ENCODE data around the gene HLA-E. TPM values are rescaled to one million over a fixed set of nuclear protein-coding genes. Genes with fewer than 3 reads are reported as not detected.

The HLA-E gene
- total and polyA plus RNA-seq, 10 of the 15 experiments (the other 5 are each of a cell fraction or from before 2014, with no cell fraction given), result 35.1 to 483 (median 267) TPM

- TF ChIP-seq PAX5 (IDR thresholded peaks at IDR 0.05; ENCODE audit: borderline replicate concordance, low read depth, low read length) (no peak), POLR2AphosphoS2 (IDR thresholded peaks at IDR 0.05; ENCODE audit: low read depth, low read length) (no peak), ZNF687 (IDR thresholded peaks at IDR 0.05) (no peak), POLR2AphosphoS5 (IDR thresholded peaks at IDR 0.05; ENCODE audit: low read length) (0 out of 2 replicates have a peak, but pooled peaks have one; percentile 56), ZNF592 (IDR thresholded peaks at IDR 0.05) (0 out of 2 replicates have a peak, but pooled peaks have one; percentile 22), SRF (IDR thresholded peaks at IDR 0.05; ENCODE audit: low read depth in 2 of 2, low read length in 2 of 2) (no peak), MTA3 (IDR thresholded peaks at IDR 0.05; ENCODE audit: borderline replicate concordance, low read length) (no peak), CREM (IDR thresholded peaks at IDR 0.05; ENCODE audit: low read depth) (no peak), RUNX3 (IDR thresholded peaks at IDR 0.05; ENCODE audit: low read length) (no peak), ATF7 (IDR thresholded peaks at IDR 0.05; ENCODE audit: low read depth) (no peak), ETV6 (conservative IDR thresholded peaks at IDR 0.05 in 1 of 2, IDR thresholded peaks at IDR 0.05 in 1 of 2; ENCODE audit: borderline replicate concordance in 1 of 2, low read depth in 1 of 2) (no peak), SIX5 (IDR thresholded peaks at IDR 0.05; ENCODE audit: low read depth, low read length, severe bottlenecking) (no peak), JUNB (IDR thresholded peaks at IDR 0.05) (no peak), RCOR1 (conservative IDR thresholded peaks at IDR 0.05; ENCODE audit: low read depth, low read length) (no peak), SMC3 (IDR thresholded peaks at IDR 0.05; ENCODE audit: borderline replicate concordance, low read length) (peak; percentile 81; the same call in 1 of the 2 replicates), GABPA (IDR thresholded peaks at IDR 0.05; ENCODE audit: low read depth) (no peak)
- TF ChIP-seq, protein P1, sequence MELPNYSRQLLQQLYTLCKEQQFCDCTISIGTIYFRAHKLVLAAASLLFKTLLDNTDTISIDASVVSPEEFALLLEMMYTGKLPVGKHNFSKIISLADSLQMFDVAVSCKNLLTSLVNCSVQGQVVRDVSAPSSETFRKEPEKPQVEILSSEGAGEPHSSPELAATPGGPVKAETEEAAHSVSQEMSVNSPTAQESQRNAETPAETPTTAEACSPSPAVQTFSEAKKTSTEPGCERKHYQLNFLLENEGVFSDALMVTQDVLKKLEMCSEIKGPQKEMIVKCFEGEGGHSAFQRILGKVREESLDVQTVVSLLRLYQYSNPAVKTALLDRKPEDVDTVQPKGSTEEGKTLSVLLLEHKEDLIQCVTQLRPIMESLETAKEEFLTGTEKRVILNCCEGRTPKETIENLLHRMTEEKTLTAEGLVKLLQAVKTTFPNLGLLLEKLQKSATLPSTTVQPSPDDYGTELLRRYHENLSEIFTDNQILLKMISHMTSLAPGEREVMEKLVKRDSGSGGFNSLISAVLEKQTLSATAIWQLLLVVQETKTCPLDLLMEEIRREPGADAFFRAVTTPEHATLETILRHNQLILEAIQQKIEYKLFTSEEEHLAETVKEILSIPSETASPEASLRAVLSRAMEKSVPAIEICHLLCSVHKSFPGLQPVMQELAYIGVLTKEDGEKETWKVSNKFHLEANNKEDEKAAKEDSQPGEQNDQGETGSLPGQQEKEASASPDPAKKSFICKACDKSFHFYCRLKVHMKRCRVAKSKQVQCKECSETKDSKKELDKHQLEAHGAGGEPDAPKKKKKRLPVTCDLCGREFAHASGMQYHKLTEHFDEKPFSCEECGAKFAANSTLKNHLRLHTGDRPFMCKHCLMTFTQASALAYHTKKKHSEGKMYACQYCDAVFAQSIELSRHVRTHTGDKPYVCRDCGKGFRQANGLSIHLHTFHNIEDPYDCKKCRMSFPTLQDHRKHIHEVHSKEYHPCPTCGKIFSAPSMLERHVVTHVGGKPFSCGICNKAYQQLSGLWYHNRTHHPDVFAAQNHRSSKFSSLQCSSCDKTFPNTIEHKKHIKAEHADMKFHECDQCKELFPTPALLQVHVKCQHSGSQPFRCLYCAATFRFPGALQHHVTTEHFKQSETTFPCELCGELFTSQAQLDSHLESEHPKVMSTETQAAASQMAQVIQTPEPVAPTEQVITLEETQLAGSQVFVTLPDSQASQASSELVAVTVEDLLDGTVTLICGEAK (IDR thresholded peaks at IDR 0.05; ENCODE audit: borderline replicate concordance), result no peak
Observed at GRCh38 chr6:30541515-30542403, 52.5 kb downstream of the HLA-E start (continued).

All from GM12878 (cell line).